ENCODE measurements around the gene KLHDC7A.

The KLHDC7A gene

GRCh38 chr1:18480315-18481189 is at the start of gene KLHDC7A:
Gene KLHDC7A (plus strand): TSS chr1:18480930. CDS start chr1:18480982, 52 bp downstream.
- no peak for DNase-seq (ENCODE audit: low read depth)
- no peak within 1 kb of the TSS for H3K4me3 ChIP-seq (ENCODE audit: low read depth, low read length)
- TF ChIP-seq, protein P1, sequence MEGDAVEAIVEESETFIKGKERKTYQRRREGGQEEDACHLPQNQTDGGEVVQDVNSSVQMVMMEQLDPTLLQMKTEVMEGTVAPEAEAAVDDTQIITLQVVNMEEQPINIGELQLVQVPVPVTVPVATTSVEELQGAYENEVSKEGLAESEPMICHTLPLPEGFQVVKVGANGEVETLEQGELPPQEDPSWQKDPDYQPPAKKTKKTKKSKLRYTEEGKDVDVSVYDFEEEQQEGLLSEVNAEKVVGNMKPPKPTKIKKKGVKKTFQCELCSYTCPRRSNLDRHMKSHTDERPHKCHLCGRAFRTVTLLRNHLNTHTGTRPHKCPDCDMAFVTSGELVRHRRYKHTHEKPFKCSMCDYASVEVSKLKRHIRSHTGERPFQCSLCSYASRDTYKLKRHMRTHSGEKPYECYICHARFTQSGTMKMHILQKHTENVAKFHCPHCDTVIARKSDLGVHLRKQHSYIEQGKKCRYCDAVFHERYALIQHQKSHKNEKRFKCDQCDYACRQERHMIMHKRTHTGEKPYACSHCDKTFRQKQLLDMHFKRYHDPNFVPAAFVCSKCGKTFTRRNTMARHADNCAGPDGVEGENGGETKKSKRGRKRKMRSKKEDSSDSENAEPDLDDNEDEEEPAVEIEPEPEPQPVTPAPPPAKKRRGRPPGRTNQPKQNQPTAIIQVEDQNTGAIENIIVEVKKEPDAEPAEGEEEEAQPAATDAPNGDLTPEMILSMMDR (IDR thresholded peaks at IDR 0.05; ENCODE audit: insufficient read depth, low read depth, low read length, missing control alignments), result no peak

- no peak for DNase-seq (ENCODE audit: low read depth)
- TF ChIP-seq, protein P1 (IDR thresholded peaks at IDR 0.05; ENCODE audit: insufficient read depth, low read depth, low read length, missing control alignments), result no peak
- H3K4me3 ChIP-seq (ENCODE audit: low read depth, low read length), result no peak overlapping the region
These were observed 46.7 kb upstream of the KLHDC7A start for GRCh38 chr1:18434041-18434440.

GRCh38 chr1:18440385-18441226 is 40.1 kb upstream of the KLHDC7A start:
- no peak for DNase-seq (ENCODE audit: low read depth)
- no peak overlapping the region for H3K4me3 ChIP-seq (ENCODE audit: low read depth, low read length)
- TF ChIP-seq, protein P1 (IDR thresholded peaks at IDR 0.05; ENCODE audit: insufficient read depth, low read depth, low read length, missing control alignments), result no peak

DNA sequence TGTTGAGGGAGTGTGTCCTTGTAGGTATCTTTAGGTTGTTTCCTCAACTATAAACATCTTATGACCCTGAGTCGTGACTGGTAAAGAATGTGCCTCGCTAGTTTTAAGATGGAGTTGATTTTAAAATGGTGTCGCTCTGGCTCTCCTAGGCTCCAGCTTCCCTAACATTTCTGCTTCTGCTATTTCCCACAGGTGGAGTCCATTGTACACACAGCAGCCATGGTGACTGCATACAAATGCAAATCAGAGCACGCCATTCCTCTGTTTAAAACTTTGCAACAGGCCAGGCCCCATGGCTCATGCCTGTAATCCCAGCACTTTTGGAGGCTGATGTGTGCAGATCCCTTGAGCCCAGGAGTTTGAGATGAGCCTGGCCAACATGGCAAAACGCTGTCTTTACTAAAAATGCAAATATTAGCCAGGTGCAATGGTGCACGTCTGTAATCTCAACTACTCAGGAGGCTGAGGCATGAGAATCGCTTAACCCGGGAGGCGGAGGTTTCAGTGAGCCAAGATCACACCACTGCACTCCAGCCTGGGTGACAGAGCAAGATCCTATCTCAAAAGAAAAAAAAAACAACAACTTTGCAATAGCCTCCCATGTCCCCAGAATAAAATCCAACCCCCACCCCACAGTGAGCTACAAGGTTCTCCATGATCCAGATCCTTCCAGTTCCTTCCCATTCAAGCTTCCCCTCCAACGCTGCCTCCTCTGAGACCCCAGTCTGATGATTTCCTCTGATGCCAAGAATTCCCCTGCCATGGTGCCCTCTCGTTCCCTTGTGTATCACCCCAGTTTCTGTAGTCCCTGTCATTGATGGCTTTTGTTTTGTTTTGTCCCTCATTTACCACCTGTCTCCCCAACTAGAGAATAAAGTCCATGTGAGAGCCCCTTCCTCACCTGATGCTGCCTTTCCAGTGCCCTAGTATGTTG is 36.9 kb upstream of the KLHDC7A start:
- no peak for DNase-seq (ENCODE audit: low read depth)
- TF ChIP-seq, protein P1 (IDR thresholded peaks at IDR 0.05; ENCODE audit: insufficient read depth, low read depth, low read length, missing control alignments), result no peak
- H3K4me3 ChIP-seq (ENCODE audit: low read depth, low read length), result no peak overlapping the region

GRCh38 chr1:18444563-18444962 is 36.2 kb upstream of the KLHDC7A start:
- TF ChIP-seq, protein P1 (IDR thresholded peaks at IDR 0.05; ENCODE audit: insufficient read depth, low read depth, low read length, missing control alignments), result no peak
- no peak overlapping the region for H3K4me3 ChIP-seq (ENCODE audit: low read depth, low read length)
- no peak for DNase-seq (ENCODE audit: low read depth)

DNA sequence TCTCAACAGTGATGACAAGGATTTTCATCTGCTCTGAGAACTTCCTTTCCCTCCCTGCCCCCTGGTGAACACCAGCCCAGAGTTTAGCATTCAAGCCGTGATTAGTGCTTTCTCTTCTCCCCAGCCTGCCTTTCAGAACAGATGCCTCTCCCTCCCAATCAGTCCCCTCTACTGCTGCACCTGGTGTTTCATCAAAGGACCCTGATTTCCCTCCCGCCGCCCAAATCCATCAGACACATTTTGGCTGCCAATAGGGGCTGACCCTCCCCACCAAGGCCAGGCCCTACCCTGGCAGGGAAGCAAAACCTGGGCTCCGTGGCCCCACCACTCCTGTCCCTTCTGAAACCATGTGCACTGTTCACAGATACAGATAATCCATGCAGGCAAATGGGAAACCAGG is 34.0 kb upstream of the KLHDC7A start:
- no peak for DNase-seq (ENCODE audit: low read depth)
- no peak overlapping the region for H3K4me3 ChIP-seq (ENCODE audit: low read depth, low read length)
- TF ChIP-seq, protein P1 (IDR thresholded peaks at IDR 0.05; ENCODE audit: insufficient read depth, low read depth, low read length, missing control alignments), result no peak

Data from GM12865 (cell line).